GM21737 (cell line): ENCODE measurements around the gene CCDC88A.
"Not testable (repeated sequence)": the region's sequence is repeated elsewhere in the genome, so short reads cannot be mapped to it uniquely, and the experiment has no call there.

Experiments used
- ATAC-seq: cut with Tn5 transposase; IDR thresholded peaks from one replicate; pipeline ENCODE4 v1.9.1; 2021; ENCODE audit warnings: mild to moderate bottlenecking, moderate library complexity; ENCODE audit not compliant: unreplicated experiment

The CCDC88A gene

GRCh38 chr2:55391615-55392242 lies 27.9 kb downstream of the CCDC88A start:
- ATAC-seq: no peak

- ATAC-seq: no peak
These were observed 28.5 kb downstream of the CCDC88A start for GRCh38 chr2:55391155-55391554.

- not testable (repeated sequence) for ATAC-seq
These were observed 34.1 kb downstream of the CCDC88A start for GRCh38 chr2:55385516-55385915.

- ATAC-seq: no peak
These were observed 34.9 kb downstream of the CCDC88A start for GRCh38 chr2:55384786-55385185.

- ATAC-seq: no peak
These were observed 48.3 kb downstream of the CCDC88A start for GRCh38 chr2:55371376-55371775.

GRCh38 chr2:55370208-55370607 lies 49.4 kb downstream of the CCDC88A start:
- ATAC-seq: no peak

GRCh38 chr2:55365303-55365702 lies 54.4 kb downstream of the CCDC88A start:
- ATAC-seq: no peak

GRCh38 chr2:55364189-55365055 lies 55.2 kb downstream of the CCDC88A start:
- ATAC-seq: no peak

GRCh38 chr2:55363636-55364035 lies 56.0 kb downstream of the CCDC88A start:
- ATAC-seq: no peak

GRCh38 chr2:55361465-55362189 lies 58.0 kb downstream of the CCDC88A start:
- ATAC-seq: no peak

- ATAC-seq: no peak
These were observed 61.2 kb downstream of the CCDC88A start for GRCh38 chr2:55358451-55358850.

- no peak for ATAC-seq
These were observed 61.7 kb downstream of the CCDC88A start for GRCh38 chr2:55357927-55358326.

- no peak for ATAC-seq
These were observed 62.5 kb downstream of the CCDC88A start for GRCh38 chr2:55357164-55357563.

- not testable (repeated sequence) for ATAC-seq
These were observed 63.5 kb downstream of the CCDC88A start for GRCh38 chr2:55356136-55356535.

- no peak for ATAC-seq
These were observed 64.2 kb downstream of the CCDC88A start for GRCh38 chr2:55355451-55355850.

- no peak for ATAC-seq
These were observed 68.0 kb downstream of the CCDC88A start for GRCh38 chr2:55351672-55352071.

GRCh38 chr2:55345064-55345463 lies 74.6 kb downstream of the CCDC88A start:
- no peak for ATAC-seq

- no peak for ATAC-seq
These were observed 81.4 kb downstream of the CCDC88A start for GRCh38 chr2:55338268-55338667.

GRCh38 chr2:55334728-55335127 lies 84.9 kb downstream of the CCDC88A start:
- ATAC-seq: no peak

- no peak for ATAC-seq
These were observed 88.9 kb downstream of the CCDC88A start for GRCh38 chr2:55330541-55331297.
